HUES48 (cell line): ENCODE data around the gene MAP3K21.

Experiments
- H3K27ac ChIP-seq: one replicate; pipeline ENCODE4 v1.7.0; 2013; ENCODE audit warnings: low read depth, low read length, inconsistent platforms
- H3K27me3 ChIP-seq: 2 replicates; pipeline ENCODE4 v1.6.1; 2013; ENCODE audit warnings: mild to moderate bottlenecking, low read length; ENCODE audit not compliant: control insufficient read depth, insufficient read depth
- H3K36me3 ChIP-seq: 2 replicates; pipeline ENCODE4 v1.6.1; 2013; ENCODE audit warnings: low read length; ENCODE audit not compliant: control insufficient read depth, insufficient read depth
- H3K4me1 ChIP-seq: 2 replicates; pipeline ENCODE4 v1.6.1; 2013; ENCODE audit warnings: mild to moderate bottlenecking, low read length; ENCODE audit not compliant: control insufficient read depth, insufficient read depth
- H3K4me3 ChIP-seq: 2 replicates; pipeline ENCODE4 v1.5.1; 2013; ENCODE audit warnings: mild to moderate bottlenecking, low read depth, low read length
- H3K9ac ChIP-seq: 2 replicates; pipeline ENCODE4 v1.6.1; 2013; ENCODE audit warnings: mild to moderate bottlenecking, low read depth, low read length, moderate library complexity
- H3K9me3 ChIP-seq: 2 replicates; pipeline ENCODE4 v1.6.1; 2013; ENCODE audit warnings: low read length; ENCODE audit not compliant: control insufficient read depth, insufficient read depth

Gene MAP3K21

GRCh38 chr1:233389893-233390292 lies 62.4 kb downstream of the MAP3K21 start:
- no peaks in the 10 kb centered on the region for H3K9me3 ChIP-seq
- H3K27ac ChIP-seq, result no peak overlapping the region
- no peaks in the 10 kb centered on the region for H3K27me3 ChIP-seq
- no peaks in the 10 kb centered on the region for H3K36me3 ChIP-seq
- peaks cover 5% of the 10 kb centered on the region; the same call in 1 of the 2 replicates for H3K4me1 ChIP-seq
- no peak overlapping the region for H3K4me3 ChIP-seq
- H3K9ac ChIP-seq, result no peak overlapping the region

GRCh38 chr1:233390842-233391737 lies 63.6 kb downstream of the MAP3K21 start:
- H3K4me1 ChIP-seq, result peaks cover 5% of the 10 kb centered on the region; the same call in 1 of the 2 replicates
- H3K4me3 ChIP-seq, result no peak overlapping the region
- H3K27me3 ChIP-seq, result no peaks in the 10 kb centered on the region
- no peak overlapping the region for H3K27ac ChIP-seq
- H3K36me3 ChIP-seq, result no peaks in the 10 kb centered on the region
- no peak overlapping the region for H3K9ac ChIP-seq
- H3K9me3 ChIP-seq, result no peaks in the 10 kb centered on the region

- no peak overlapping the region for H3K27ac ChIP-seq
- no peak overlapping the region for H3K9ac ChIP-seq
- no peaks in the 10 kb centered on the region for H3K9me3 ChIP-seq
- no peak overlapping the region for H3K4me3 ChIP-seq
- peaks cover 5% of the 10 kb centered on the region; the same call in 1 of the 2 replicates for H3K4me1 ChIP-seq
- no peaks in the 10 kb centered on the region for H3K36me3 ChIP-seq
- H3K27me3 ChIP-seq, result no peaks in the 10 kb centered on the region
These were observed 65.7 kb downstream of the MAP3K21 start for GRCh38 chr1:233393084-233393840.

DNA sequence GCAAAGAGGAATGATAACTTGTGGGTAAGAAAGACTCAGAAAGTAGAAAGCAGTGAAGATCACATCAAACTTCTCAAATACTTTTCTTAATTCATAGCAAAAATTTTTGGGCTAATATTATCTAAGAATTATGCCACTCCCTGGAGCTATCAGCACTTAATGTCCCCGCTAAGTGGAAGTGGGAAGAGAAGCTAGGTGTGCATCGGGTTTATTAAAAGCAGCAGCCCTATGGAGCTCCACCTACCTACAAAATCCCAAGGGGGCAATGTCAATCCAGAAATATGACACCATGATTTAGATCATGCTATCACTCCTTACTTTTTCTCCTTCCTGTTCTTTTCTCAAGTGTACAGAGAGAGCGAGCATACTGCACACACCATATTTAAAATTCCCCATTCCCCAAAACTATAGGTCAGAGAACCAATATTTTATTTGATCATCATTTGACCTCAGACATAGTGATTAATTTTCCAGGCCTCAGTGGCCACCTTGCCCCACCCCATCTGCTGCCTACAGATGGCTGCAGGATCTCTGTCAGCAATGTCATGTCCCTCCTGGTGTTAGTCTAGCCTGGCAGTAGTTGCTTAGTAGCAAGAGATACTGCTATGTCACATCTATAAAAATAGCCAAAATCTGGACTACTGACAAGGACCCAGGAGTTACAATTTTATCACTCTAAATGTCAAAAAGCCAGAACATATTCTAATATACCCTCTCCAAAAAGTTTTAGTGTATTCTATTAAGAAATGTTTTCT lies 66.6 kb downstream of the MAP3K21 start:
- Histone ChIP-seq H3K27me3 (no peaks in the 10 kb centered on the region), H3K36me3 (no peaks in the 10 kb centered on the region), H3K4me3 (no peak overlapping the region), H3K9me3 (no peaks in the 10 kb centered on the region), H3K27ac (no peak overlapping the region), H3K9ac (no peak overlapping the region), H3K4me1 (peaks cover 5% of the 10 kb centered on the region; the same call in 1 of the 2 replicates)

DNA sequence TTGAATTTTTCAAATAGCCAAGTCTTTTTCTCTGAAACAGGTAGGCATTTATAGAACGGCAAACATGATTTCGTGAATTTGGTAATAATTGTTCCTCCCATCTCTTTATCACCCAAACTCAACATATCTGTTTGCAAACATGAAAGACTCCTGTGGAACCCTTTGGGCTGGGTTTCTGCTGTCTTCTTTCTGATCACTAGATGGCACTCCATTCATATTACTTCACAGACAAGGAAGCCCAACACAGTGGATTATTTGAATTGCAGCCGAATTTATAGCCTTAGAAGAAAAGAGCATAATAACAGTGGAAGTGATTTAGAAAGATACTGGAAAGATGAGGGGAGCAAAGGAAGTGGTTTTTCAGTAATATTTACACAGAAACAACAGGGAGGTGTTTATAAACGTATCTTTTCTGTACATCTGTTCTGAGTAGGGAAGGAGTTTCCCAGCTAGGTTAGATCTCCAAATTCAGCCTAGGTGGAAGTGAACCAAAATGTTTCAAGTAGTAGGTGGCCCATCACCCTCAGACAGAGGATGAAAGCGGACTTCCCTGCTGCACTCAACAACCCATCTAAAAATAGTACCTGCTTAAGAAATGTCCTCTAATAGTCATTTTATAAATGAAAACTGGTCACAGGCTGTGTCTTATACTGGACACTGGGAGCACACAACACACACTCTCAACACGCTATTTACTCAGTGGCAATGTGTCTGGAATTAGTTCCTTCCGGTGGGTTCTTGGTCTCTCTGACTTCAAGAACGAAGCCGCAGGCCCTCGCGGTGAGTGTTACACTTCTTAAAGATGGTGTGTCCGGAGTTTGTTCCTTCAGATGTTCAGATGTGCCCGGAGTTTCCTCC lies 67.6 kb downstream of the MAP3K21 start:
- Histone ChIP-seq H3K9me3 (no peaks in the 10 kb centered on the region), H3K27ac (no peak overlapping the region), H3K36me3 (no peaks in the 10 kb centered on the region), H3K27me3 (no peaks in the 10 kb centered on the region), H3K9ac (no peak overlapping the region), H3K4me1 (peaks cover 5% of the 10 kb centered on the region; the same call in 1 of the 2 replicates), H3K4me3 (no peak overlapping the region)

GRCh38 chr1:233395863-233396646 lies 68.5 kb downstream of the MAP3K21 start:
- H3K27ac ChIP-seq, result no peak overlapping the region
- H3K4me3 ChIP-seq, result no peak overlapping the region
- no peaks in the 10 kb centered on the region for H3K9me3 ChIP-seq
- no peak overlapping the region for H3K9ac ChIP-seq
- no peaks in the 10 kb centered on the region for H3K36me3 ChIP-seq
- H3K4me1 ChIP-seq, result peaks cover 5% of the 10 kb centered on the region; the same call in 1 of the 2 replicates
- no peaks in the 10 kb centered on the region for H3K27me3 ChIP-seq

DNA sequence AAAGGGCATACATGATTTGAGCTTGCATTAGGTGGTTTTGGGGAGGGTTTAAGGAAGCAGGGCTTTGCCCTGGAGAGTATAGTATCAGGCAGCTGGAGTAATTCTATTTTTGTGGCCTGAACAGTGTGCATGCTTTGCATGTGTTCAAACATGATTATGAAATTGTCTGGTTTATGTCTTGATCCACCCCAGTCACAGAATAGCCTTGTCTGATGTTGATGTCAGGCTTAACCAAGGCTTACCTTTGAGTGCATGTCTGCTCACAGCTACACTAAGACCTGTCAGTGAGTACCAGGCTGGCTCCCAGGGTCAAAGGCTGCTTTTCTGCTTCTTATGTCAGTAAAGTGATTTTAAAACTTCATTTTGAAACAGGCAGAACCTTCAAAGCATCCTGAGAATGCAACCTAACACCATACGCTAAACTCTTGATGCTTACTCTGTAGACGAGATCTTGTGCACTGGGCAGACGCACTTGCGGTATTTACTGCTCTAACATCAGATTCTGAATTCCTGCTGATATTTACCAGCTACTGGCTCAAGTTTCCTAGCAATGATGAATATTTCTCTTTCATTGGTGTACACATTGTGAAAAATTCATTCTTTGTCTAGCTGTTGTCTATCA lies 78.9 kb downstream of the MAP3K21 start:
- Histone ChIP-seq H3K9me3 (no peaks in the 10 kb centered on the region), H3K27ac (no peak overlapping the region), H3K4me1 (no peaks in the 10 kb centered on the region), H3K36me3 (no peaks in the 10 kb centered on the region), H3K27me3 (no peaks in the 10 kb centered on the region), H3K9ac (no peak overlapping the region), H3K4me3 (no peak overlapping the region)

DNA sequence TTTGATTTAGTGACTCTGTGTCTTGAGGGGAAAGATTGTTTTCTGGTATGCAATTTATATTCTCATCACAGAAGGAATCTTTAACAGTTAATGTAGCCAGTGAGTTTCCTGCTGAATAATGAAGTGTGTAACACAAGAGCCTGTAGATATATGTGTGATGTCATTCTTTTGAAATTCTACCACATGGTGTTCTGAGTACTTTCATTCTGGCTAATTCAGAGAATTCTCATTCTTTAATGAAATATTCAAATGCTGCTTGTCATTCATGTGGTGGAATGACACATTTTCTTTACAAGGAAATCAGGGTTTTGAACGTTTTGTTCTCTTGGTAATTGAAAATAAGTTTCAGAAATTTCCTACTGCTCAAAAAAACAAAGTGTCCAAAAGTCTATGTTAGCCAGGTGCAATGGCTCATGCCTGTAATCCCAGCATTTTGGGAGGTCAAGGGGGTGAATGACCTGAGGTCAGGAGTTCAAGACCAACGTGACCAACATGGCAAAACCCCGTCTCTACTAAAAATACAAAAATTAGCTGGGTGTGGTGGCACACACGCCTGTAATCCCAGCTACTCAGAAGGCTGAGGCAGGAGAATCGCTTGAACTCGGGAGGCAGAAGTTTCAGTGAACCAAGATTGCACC lies 79.6 kb downstream of the MAP3K21 start:
- H3K27ac ChIP-seq, result no peak overlapping the region
- H3K36me3 ChIP-seq, result no peaks in the 10 kb centered on the region
- H3K4me3 ChIP-seq, result no peak overlapping the region
- H3K9me3 ChIP-seq, result no peaks in the 10 kb centered on the region
- H3K27me3 ChIP-seq, result no peaks in the 10 kb centered on the region
- H3K4me1 ChIP-seq, result 0 out of 2 replicates have a peak, but pooled peaks cover 3% of the 10 kb centered on the region
- no peak overlapping the region for H3K9ac ChIP-seq

DNA sequence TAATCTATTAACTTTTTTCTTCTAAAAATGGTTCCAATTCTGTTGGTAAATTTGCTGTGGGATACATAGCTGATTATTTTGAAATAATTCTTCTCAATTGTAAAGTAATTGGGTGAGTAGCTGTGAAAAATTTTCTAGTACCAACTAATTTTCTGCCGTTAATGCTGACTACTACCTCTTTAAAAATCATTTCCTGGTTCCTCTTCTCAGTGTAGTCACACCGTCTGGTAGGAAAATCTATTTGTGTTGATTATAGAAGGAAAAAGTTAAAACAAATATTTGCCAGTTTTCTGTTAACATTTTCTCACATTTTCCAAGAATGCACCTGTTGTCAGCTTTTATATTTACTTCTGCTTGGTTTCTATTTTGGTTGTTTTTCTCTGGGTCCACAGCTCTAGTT lies 82.0 kb downstream of the MAP3K21 start:
- Histone ChIP-seq H3K9me3 (no peaks in the 10 kb centered on the region), H3K27ac (no peak overlapping the region), H3K36me3 (no peaks in the 10 kb centered on the region), H3K9ac (no peak overlapping the region), H3K4me3 (no peak overlapping the region), H3K27me3 (no peaks in the 10 kb centered on the region), H3K4me1 (0 out of 2 replicates have a peak, but pooled peaks cover 3% of the 10 kb centered on the region)
